K562 (cell line): ENCODE results near the gene USP5.

ENCODE experiments used
- DMBX1 ChIP-seq: fragments of 250-450 bp; sonication (Bioruptor Pico); IDR thresholded peaks from 2 replicates; pipeline ENCODE4 v1.8.0; 2022; ENCODE audit warnings: inconsistent platforms, mild to moderate bottlenecking, moderate library complexity, borderline replicate concordance
- MEIS2 ChIP-seq: fragments of 450-650 bp; IDR thresholded peaks from 2 replicates; pipeline ENCODE4 v1.6.1; 2014; ENCODE audit warnings: mild to moderate bottlenecking; ENCODE audit not compliant: partially characterized antibody
- POLR2A ChIP-seq: fragments of 450-650 bp; conservative IDR thresholded peaks from 2 replicates; pipeline ENCODE4 v1.6.1; 2016
- POLR2G ChIP-seq: fragments of 200-400 bp; formaldehyde crosslinking; IDR thresholded peaks from 2 replicates; pipeline ENCODE4 v1.6.1; 2017; ENCODE audit warnings: low read depth, mild to moderate bottlenecking, antibody characterized with exemption, low read length, moderate library complexity
- TBL1XR1 ChIP-seq, 2 experiments: IDR thresholded peaks; 2 replicates each; pipeline ENCODE4 v1.6.1; 2012; ENCODE audit warnings: improper control_type of control experiment in 2 of 2, low read length in 2 of 2, mild to moderate bottlenecking in 1 of 2
- TFAM ChIP-seq: fragments of 250-450 bp; sonication (Bioruptor Pico); conservative IDR thresholded peaks from 2 replicates; pipeline ENCODE4 v1.5.0; 2021; ENCODE audit warnings: mild to moderate bottlenecking, moderate library complexity
- YY1 ChIP-seq, 3 experiments: IDR thresholded peaks; 2 replicates each; pipeline ENCODE4 v1.6.1; 2011; ENCODE audit warnings: low read length in 2 of 3, mild to moderate bottlenecking in 2 of 3, moderate library complexity in 2 of 3, borderline replicate concordance in 1 of 3, control low read depth in 1 of 3, low read depth in 1 of 3; ENCODE audit not compliant: insufficient read depth in 3 of 3, insufficient replicate concordance in 2 of 3, control insufficient read depth in 1 of 3, insufficient read length in 1 of 3; ENCODE audit errors: extremely low read depth in 1 of 3
- ZFP1 ChIP-seq: fragments of 450-650 bp; formaldehyde crosslinking; IDR thresholded peaks from 2 replicates; pipeline ENCODE4 v1.4.0; 2020; ENCODE audit warnings: mild to moderate bottlenecking, mixed read lengths
- ZNF431 ChIP-seq: sonication (generic); formaldehyde crosslinking; IDR thresholded peaks from 2 replicates; pipeline ENCODE4 v1.8.0; 2022; ENCODE audit warnings: mild to moderate bottlenecking, missing genetic modification reagents
- TF ChIP-seq, protein P1 (sequence below), 3 experiments: IDR thresholded peaks in 2 of 3; conservative IDR thresholded peaks in 1 of 3; 2 replicates each; pipeline ENCODE4 v1.5.1; 2011 to 2012; ENCODE audit warnings: low read length in 3 of 3, mild to moderate bottlenecking in 3 of 3, control low read depth in 2 of 3, improper control_type of control experiment in 1 of 3, inconsistent platforms in 1 of 3, low read depth in 1 of 3, mixed read lengths in 1 of 3, moderate library complexity in 1 of 3; ENCODE audit not compliant: insufficient read depth in 2 of 3
- TF ChIP-seq, protein P2 (sequence below): fragments of 250-450 bp; sonication (Bioruptor Pico); IDR thresholded peaks from 2 replicates; pipeline ENCODE4 v1.6.1; 2021; ENCODE audit warnings: mild to moderate bottlenecking

DNA sequence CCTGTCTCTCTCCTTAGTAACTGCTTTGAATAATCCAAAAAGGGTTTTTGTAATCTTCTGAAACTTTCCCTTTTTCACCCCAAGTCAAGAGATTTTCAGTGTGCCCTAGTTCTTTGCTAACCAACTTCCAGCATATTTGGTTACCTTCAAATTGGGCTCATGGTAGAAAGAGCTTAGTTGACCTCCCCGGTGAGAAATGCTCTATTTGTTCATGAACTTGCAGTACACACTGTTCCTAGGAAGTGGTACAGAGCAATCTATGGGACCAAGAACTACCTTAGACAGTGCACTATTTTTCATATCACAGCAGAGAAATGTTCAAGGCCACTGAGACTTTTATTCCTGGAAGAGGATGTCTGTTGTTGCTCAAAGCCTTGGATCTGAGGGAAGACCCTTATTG lies 1.7 kb downstream of the USP5 start:
- TF ChIP-seq POLR2A (no peak), POLR2G (no peak), MEIS2 (no peak), TFAM (no peak), TBL1XR1 (IDR thresholded peaks at IDR 0.05; ENCODE audit: low read length in 2 of 2) (no peak), ZFP1 (no peak), ZNF431 (CRISPR knock-in tag) (no peak), YY1 (IDR thresholded peaks at IDR 0.05; ENCODE audit: borderline replicate concordance in 1 of 3, control insufficient read depth in 1 of 3, extremely low read depth in 1 of 3, insufficient read depth in 3 of 3, insufficient read length in 1 of 3, insufficient replicate concordance in 2 of 3, low read depth in 1 of 3, low read length in 2 of 3) (no peak), DMBX1 (CRISPR knock-in tag) (no peak)
- TF ChIP-seq, protein P1, sequence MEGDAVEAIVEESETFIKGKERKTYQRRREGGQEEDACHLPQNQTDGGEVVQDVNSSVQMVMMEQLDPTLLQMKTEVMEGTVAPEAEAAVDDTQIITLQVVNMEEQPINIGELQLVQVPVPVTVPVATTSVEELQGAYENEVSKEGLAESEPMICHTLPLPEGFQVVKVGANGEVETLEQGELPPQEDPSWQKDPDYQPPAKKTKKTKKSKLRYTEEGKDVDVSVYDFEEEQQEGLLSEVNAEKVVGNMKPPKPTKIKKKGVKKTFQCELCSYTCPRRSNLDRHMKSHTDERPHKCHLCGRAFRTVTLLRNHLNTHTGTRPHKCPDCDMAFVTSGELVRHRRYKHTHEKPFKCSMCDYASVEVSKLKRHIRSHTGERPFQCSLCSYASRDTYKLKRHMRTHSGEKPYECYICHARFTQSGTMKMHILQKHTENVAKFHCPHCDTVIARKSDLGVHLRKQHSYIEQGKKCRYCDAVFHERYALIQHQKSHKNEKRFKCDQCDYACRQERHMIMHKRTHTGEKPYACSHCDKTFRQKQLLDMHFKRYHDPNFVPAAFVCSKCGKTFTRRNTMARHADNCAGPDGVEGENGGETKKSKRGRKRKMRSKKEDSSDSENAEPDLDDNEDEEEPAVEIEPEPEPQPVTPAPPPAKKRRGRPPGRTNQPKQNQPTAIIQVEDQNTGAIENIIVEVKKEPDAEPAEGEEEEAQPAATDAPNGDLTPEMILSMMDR (IDR thresholded peaks at IDR 0.05 in 2 of 3, conservative IDR thresholded peaks at IDR 0.05 in 1 of 3; ENCODE audit: insufficient read depth in 2 of 3, low read depth in 1 of 3, low read length in 3 of 3) = no peak
- TF ChIP-seq, protein P2, sequence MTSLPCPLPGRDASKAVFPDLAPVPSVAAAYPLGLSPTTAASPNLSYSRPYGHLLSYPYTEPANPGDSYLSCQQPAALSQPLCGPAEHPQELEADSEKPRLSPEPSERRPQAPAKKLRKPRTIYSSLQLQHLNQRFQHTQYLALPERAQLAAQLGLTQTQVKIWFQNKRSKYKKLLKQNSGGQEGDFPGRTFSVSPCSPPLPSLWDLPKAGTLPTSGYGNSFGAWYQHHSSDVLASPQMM (CRISPR knock-in tag) = no peak
